Bone marrow (tissue), 2 donors: ENCODE results near the gene TNNI3K.
"Not testable (repeated sequence)": the region's sequence is repeated elsewhere in the genome, so short reads cannot be mapped to it uniquely, and the experiment has no call there.

Experiments
- DNase-seq, 2 donors: peaks; one replicate each; lab custom pipeline; 2025; lab: John Stamatoyannopoulos, UW

Gene TNNI3K

GRCh38 chr1:74235153-74235552 lies at the start of gene TNNI3K:
Gene TNNI3K (plus strand): TSS chr1:74235387. CDS start chr1:74235452, 65 bp downstream.
- DNase-seq = no peak

- no peak for DNase-seq
These were observed 41.3 kb upstream of the TNNI3K start for GRCh38 chr1:74193908-74194307.

- DNase-seq = no peak
These were observed 39.8 kb upstream of the TNNI3K start for GRCh38 chr1:74195339-74195738.

GRCh38 chr1:74197255-74197654 lies 37.9 kb upstream of the TNNI3K start:
- DNase-seq = no peak

GRCh38 chr1:74197657-74198552 lies 37.3 kb upstream of the TNNI3K start, which contains the start of the genes FPGT and LRRIQ3:
Gene FPGT (plus strand): TSS chr1:74198242. CDS start chr1:74198279, 37 bp downstream.
Gene LRRIQ3 (minus strand): TSS chr1:74198176. CDS start chr1:74183684, 14,492 bp downstream.
- DNase-seq = peak; percentile 86 to 92

- DNase-seq = peak in 1 of 2 donors; percentile 4
These were observed 35.7 kb upstream of the TNNI3K start for GRCh38 chr1:74199504-74199903.

GRCh38 chr1:74205266-74205665 lies 29.9 kb upstream of the TNNI3K start:
- no peak for DNase-seq

- DNase-seq = no peak
These were observed 20.0 kb upstream of the TNNI3K start for GRCh38 chr1:74215229-74215628.

GRCh38 chr1:74222701-74223100 lies 12.5 kb upstream of the TNNI3K start:
- DNase-seq = no peak

- DNase-seq = no peak
These were observed 11.7 kb upstream of the TNNI3K start for GRCh38 chr1:74223453-74223852.

GRCh38 chr1:74236440-74236839 lies 1.3 kb downstream of the TNNI3K start:
- no peak for DNase-seq

- DNase-seq = no peak
These were observed 1.8 kb downstream of the TNNI3K start for GRCh38 chr1:74237035-74237434.

- no peak for DNase-seq
These were observed 2.6 kb downstream of the TNNI3K start for GRCh38 chr1:74237787-74238186.

- DNase-seq = no peak
These were observed 10.1 kb downstream of the TNNI3K start for GRCh38 chr1:74245168-74245772.

- no peak for DNase-seq
These were observed 11.1 kb downstream of the TNNI3K start for GRCh38 chr1:74246315-74246714.

GRCh38 chr1:74247881-74248528 lies 12.8 kb downstream of the TNNI3K start:
- DNase-seq = no peak

GRCh38 chr1:74253243-74253824 lies 18.1 kb downstream of the TNNI3K start:
- not testable (repeated sequence) for DNase-seq

GRCh38 chr1:74266001-74266400 lies 30.8 kb downstream of the TNNI3K start:
- no peak for DNase-seq

- no peak for DNase-seq
These were observed 36.3 kb downstream of the TNNI3K start for GRCh38 chr1:74271503-74271902.

GRCh38 chr1:74280642-74281396 lies 45.6 kb downstream of the TNNI3K start:
- DNase-seq = no peak

GRCh38 chr1:74286414-74286813 lies 51.2 kb downstream of the TNNI3K start:
- no peak for DNase-seq
